ENCODE data around the gene CRYBA2.

GRCh38 chr2:219029829-219030165 is 36.6 kb upstream of the CRYBA2 start:
- TF ChIP-seq EZH2 (IDR thresholded peaks at IDR 0.05; ENCODE audit: low read depth) (no peak), CTCF (conservative IDR thresholded peaks at IDR 0.05) (peak; percentile 93)
